Activated CD8-positive, alpha-beta memory T cell treated with anti-CD3 and anti-CD28 coated beads for 1 hour (primary cell): Measurements from ENCODE around the gene FGF12.

Source experiments
- DNase-seq, 2 donors: peaks; one replicate each; pipeline ENCODE4 v3.0.0-alpha.2; 2020; ENCODE audit warnings: low read depth in 1 of 2; ENCODE audit errors: extremely low read depth in 1 of 2

FGF12 gene

DNA sequence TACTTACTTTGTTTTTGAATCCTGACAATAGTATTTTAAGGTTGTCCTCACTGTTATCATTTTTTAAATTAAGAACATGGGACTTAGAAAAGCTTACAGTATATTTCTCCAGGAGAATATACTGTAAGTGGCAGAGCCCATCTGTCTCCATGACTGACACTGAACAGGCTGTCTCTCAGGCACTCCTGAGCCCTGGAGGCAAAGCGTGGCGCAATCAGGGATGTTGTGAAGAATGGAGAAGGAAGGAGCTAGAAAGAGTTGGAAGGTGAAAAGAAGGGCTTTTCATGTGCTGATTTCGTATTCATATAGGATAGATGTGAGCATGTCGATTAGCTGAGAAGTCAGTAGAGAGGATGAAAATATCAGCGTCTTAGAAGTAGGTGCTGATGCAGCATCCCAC, 41.5 kb downstream of the FGF12 start:
- no peak for DNase-seq

GRCh38 chr3:192684151-192684550, 43.2 kb downstream of the FGF12 start:
- DNase-seq = no peak

- no peak for DNase-seq
Measured at GRCh38 chr3:192675958-192676649, 51.2 kb downstream of the FGF12 start.

GRCh38 chr3:192655628-192656027, 71.7 kb downstream of the FGF12 start:
- no peak for DNase-seq

GRCh38 chr3:192655040-192655439, 72.3 kb downstream of the FGF12 start:
- no peak for DNase-seq

DNA sequence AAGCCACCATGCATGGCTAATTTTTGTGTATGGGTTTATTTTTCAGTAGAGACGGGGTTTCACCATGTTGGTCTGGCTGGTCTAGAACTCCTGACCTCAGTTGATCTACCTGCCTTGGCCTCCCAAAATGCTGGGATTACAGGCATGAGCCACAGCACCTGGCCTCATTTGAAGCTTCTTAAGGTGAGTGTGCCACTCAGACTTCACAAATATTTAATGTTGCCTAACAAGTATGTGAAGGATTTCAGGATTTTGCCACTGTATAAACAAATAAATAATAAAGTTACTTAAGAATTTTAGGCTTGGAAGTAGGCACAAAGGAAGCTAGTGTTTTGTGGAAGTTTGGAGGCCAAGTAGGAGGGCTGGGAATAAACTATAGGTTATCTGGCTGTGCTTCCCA, 73.5 kb downstream of the FGF12 start:
- DNase-seq = no peak

DNA sequence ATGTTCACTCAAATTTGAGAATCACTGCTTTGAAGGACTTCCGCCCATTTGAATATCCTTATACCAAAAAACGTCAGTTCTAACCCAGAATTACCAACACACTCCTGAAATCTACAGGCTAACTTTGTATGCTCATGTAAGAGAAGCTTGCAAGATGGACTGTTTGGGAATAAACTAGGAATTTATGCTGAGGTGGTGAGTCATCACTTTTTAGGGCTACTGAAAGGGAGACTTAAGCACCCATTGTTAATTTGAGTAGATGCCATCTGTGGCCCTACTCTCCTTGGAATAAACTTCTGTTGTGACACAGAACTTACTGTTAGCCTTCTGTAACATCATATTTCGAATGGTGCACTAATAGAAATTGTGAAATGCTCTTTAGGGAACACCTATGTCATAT, 74.6 kb downstream of the FGF12 start:
- DNase-seq = no peak

DNA sequence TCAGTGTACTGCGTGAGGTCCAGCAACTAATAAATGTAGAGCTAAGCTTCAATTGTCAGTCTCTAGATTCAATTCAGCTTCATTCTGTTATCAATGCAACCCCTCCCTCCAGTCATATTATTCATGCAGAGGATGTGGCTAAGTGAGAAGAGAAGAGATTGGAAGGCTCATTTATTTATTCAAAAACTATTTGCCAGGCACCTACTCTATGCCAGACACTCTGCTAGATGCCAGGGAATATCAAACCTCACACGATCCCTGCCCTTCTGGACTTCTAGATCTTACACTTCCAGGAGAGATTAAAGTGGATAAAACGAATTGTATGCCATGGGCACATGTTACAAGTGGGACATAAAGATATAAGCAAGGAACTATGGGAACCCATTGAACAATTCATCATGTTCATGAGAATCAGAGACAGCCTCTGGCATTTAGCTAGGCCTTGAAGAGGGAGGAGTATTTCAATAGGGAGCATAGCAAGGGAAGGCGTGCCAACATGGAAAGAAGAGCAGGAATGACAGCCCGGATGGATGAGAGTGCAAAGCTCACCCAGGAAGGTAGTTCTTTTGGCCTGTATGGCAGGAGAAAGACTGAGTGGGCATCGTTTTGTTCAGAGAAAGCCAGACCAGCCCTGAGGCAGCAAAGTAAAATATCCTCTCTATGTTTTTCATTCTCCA, 75.4 kb downstream of the FGF12 start:
- no peak for DNase-seq

- no peak for DNase-seq
Measured at GRCh38 chr3:192645437-192645836, 81.9 kb downstream of the FGF12 start.

DNA sequence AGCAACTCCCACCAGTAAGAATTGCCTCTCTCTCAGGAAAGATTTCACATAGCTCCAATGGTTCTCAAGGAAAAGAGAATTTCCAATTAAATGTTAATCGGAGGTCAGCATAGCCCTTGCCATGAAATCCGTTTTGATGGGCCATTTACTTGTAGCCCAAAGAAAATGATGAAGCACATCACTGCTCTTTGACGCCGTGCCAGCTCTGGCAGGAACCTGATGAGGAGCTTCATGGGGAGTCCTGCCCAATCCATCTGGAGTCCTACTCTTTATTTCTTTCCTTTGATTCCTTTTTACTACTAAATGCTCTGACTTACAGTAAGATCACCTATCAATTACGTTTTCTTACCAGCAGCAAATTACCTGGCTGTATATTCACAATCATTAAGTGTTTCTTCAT, 84.7 kb downstream of the FGF12 start:
- DNase-seq = no peak

- DNase-seq = no peak
Measured at GRCh38 chr3:192641919-192642318, 85.4 kb downstream of the FGF12 start.

GRCh38 chr3:192639987-192640386, 87.4 kb downstream of the FGF12 start:
- no peak for DNase-seq

- no peak for DNase-seq
Measured at GRCh38 chr3:192637803-192638202, 89.5 kb downstream of the FGF12 start.

DNA sequence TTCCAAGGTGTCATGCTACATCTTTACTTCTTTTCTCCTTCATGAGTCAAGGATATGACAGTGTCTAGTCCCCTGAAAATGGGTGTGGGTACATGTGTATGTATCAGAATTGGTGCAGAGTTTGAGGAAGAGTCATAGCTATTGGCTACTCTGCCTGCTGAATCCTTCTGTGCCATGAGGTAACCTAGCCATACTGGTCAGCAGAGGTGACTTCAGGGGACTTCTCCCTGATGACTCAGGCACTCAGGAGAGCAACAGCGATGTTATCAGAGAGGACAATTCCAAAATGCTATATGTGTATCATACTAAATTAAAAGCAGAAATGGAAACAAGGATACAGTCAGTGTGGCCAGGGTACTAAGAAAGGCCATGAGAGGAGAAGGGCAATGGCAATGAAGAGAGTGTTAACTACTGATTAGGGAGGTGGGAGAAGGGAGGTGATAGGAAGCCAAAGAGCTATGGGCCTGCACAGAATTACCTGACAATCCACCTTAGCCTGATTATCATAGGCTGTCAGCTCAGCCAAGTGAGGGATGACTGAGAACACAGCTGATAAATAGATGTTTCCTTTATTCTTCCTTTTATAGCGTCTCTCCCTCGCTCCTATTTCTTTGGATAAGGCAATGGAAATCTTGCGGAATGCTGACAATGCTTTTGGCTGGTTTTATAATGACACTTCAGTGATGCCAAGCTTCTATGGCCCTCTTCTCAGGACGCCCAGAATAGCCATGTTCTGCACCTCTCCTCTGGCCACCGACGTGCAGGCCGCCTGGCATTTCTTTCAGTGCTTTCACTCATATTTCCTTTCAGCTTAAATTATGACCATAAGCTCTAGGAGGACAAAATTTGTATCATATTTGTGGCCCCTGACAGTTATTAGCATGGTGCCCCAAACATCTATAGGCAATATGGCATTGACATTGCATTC, 90.6 kb downstream of the FGF12 start:
- no peak for DNase-seq

- no peak for DNase-seq
Measured at GRCh38 chr3:192629429-192629828, 97.9 kb downstream of the FGF12 start.

GRCh38 chr3:192621909-192622308, 105.4 kb downstream of the FGF12 start:
- no peak for DNase-seq

DNA sequence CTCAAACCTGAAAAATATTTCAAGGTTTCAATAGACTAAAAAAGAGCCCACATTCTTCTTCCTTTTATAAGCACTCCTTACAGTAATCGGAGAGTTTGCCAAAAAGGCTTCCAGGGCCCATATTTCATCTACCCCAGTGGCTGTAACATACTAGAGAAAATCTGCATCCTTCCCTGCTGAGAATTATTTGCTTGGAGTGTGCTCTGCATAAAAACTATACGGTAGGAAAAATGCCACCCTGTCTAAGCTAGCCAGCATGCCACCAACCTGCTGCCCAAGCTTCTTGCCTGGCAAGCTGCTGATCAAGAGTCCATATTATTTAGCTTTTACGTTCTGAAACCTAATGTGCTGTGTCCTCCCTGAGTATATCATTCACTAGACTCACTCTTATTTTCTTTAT, 107.1 kb downstream of the FGF12 start:
- no peak for DNase-seq

DNA sequence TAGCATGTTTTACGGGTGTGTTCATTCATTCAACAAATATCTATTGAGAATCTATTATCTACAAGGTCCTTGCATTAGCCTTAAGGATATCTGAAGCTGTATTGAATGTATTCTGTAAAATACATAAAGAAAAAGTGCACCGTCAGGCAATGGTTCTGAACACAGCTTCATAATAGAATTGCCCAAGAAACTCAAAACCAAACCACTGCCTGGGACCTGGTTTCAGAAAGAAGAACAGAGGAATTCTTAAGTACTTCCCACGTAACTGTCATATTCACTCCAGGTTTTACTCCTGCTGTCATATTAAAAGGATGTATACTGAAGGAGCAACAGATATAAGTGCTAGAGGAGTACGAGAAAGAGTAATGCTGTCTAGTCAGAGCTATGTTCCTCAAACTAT, 115.9 kb downstream of the FGF12 start:
- no peak for DNase-seq

DNA sequence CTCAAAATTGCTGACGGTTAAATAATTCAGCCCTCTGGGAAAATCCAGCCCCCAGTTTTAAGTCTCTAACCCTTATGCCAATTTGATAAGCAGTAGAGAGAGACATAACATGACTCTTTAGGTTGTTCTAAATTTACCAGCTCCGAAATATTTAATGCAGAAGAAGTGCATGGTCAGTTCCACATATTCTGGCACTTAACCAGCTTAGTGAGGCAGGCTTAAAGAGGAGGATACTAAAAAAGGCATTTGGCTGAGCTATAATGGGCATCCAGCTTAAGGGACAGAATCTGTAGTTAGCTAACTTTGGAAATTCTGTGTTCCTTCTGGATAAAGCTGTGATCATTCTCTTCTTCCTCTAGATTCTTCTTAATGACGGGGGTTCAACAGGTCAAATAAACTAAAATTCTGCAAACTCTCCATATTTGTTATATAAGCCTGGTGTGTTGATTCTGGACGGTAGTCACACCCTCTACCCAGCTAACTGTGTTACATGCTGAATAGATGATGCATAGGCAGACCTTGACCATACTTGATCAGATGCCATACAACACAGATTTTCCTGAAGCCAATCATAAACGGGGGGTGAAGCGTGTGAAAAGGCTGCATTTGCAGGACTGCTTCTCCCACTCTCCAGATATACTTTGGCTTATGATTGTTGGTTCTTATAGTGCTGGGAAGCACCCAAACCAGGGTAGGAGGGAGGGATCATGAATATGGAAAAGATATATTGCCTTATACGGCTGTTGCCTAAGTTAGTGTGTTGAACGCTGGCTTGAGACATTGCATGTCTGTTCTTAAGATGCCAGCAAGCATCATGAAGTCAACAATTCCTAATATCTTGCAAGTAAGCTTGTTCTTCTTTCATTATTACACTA, 118.4 kb downstream of the FGF12 start:
- no peak for DNase-seq

DNA sequence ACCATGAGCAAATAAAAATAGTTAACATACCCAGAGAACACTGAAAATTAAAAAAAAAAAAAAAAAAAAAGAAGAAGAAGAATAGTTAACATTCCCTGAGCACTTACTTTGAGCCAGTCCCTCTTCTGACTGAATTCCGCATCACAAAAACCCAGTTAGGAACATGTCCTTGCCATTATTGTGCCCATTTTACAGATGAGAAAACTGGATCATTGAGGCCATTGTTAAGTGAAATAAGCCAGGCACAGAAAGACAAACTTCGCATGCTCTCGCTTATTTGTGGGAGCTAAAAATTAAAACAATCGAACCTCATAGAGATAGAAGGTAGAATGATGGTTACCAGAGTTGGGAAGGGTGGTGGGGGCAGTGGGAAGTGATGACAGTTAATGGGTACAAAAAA, 119.5 kb downstream of the FGF12 start:
- DNase-seq = no peak

DNA sequence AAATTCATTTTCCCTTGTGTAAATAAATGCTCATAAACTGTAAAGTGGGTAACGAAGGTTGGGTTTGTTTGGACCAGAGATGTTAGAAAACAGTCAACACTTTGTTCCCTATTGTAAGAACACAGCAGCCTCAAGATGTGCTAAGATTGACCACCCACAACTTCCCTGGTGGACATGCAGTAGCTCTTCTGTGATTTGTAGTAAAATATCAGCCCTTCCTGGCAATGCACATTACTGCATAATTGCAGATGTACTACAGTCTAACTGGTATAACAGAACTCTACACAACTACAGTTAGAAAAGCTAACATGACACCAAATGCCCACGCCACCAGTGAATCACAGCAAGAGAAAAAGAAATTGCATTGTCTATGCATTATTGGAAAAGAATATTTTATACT, 129.4 kb downstream of the FGF12 start:
- no peak for DNase-seq
